Heart right ventricle (tissue), 16 donors: ENCODE measurements around the gene SLC6A7. TPM values are rescaled to one million over a fixed set of nuclear protein-coding genes. Genes with fewer than 3 reads are reported as not detected.

Experiments used
- ATAC-seq, 8 donors: fragments of 200-7000 bp; cut with Tn5 transposase; one replicate each; pipeline ENCODE4 v1.9.1; 2020; ENCODE audit warnings: mild to moderate bottlenecking in 8 of 8, moderate library complexity in 8 of 8, moderate number of reproducible peaks in 1 of 8
- DNase-seq, 2 donors: peaks; one replicate each; pipeline ENCODE4 v3.0.0-alpha.2; 2020
- H3K27ac ChIP-seq, 10 donors: fragments of 200-600 bp; sonication (generic) in 2 of 10; one replicate each; pipeline versions ENCODE4 v1.5.0 to v1.8.0; 2020 to 2022; ENCODE audit warnings: mild to moderate bottlenecking in 3 of 10
- H3K27me3 ChIP-seq, 7 donors: fragments of 200-600 bp; one replicate each; pipeline ENCODE4 v1.8.0; 2021 to 2022; ENCODE audit warnings: mild to moderate bottlenecking in 2 of 7
- H3K36me3 ChIP-seq, 9 donors: fragments of 200-600 bp; sonication (generic) in 1 of 9; one replicate each; pipeline versions ENCODE4 v1.5.0 to v1.8.0; 2020 to 2022; ENCODE audit warnings: mild to moderate bottlenecking in 2 of 9
- H3K4me1 ChIP-seq, 9 donors: fragments of 200-600 bp; sonication (generic) in 1 of 9; one replicate each; pipeline versions ENCODE4 v1.5.0 to v1.8.0; 2020 to 2022; ENCODE audit warnings: mild to moderate bottlenecking in 4 of 9
- H3K4me3 ChIP-seq, 10 donors: fragments of 200-600 bp; sonication (generic) in 2 of 10; one replicate each; pipeline versions ENCODE4 v1.5.0 to v1.8.0; 2020 to 2022; ENCODE audit warnings: mild to moderate bottlenecking in 7 of 10, moderate library complexity in 2 of 10
- H3K9me3 ChIP-seq, 11 donors: fragments of 200-600 bp in 10 of 11; sonication (generic) in 2 of 11; one replicate each; pipeline versions ENCODE4 v1.5.0 to v1.8.0; 2013 to 2022; ENCODE audit warnings: mild to moderate bottlenecking in 2 of 11, control low read depth in 1 of 11, moderate library complexity in 1 of 11
- WGBS, 2 donors: extraction: QIAGEN DNeasy Blood & Tissue Kit; methylation state at CpG; one replicate each; pipeline ENCODE4 v1.1.7; 2013; ENCODE audit warnings: inconsistent platforms in 1 of 2; 5-methylcytosine and 5-hydroxymethylcytosine counted together
- intact Hi-C, 10 donors: fragments of 100-400 bp; cut with DNase I; formaldehyde crosslinking; loops; one replicate each; pipeline versions ENCODE4 v1.11.1 to v1.14.2; 2022
- polyA plus RNA-seq, 2 donors: library from polyadenylated mRNA; stranded (reverse); fragments of 200-250 nt; gene quantifications; one replicate each; pipeline ENCODE4 v1.2.3, GENCODE V29; 2013
- total RNA-seq, 10 donors: library from RNA; stranded (reverse); fragmentation: NEBNext Ultra II Directional in 3 of 10; extraction: Animal tissue kit (Norgen Biotek cat#: 25700) in 3 of 10; gene quantifications; one replicate each; pipeline versions ENCODE4 v1.2.1 to v1.2.4, GENCODE V29; 2021 to 2023
- TF ChIP-seq, protein P1 (sequence below), 9 donors: fragments of 200-600 bp; sonication (generic) in 2 of 9; IDR thresholded peaks; one replicate each; pipeline versions ENCODE4 v1.5.0 to v1.8.0; 2021 to 2022; ENCODE audit warnings: antibody characterized with exemption in 9 of 9, mild to moderate bottlenecking in 5 of 9, moderate library complexity in 1 of 9
- donor health status: Arrhythmogenic right ventricular cardiomyopathy.
- donor health status: ischemic (EF 13 %, LVEDD 7.1; RV severe dilation, severe dysfunction).
- donor health status: healthy with polysubstance abuse.
- donor health status: DM: no; HTN: yes; CAD: no.
- donor health status: DM: no; HTN: no; CAD: no.
- donor health status: ischemic (EF 25% LVEDD 6.9; RV normal size, moderate dysfunction).
- donor health status: ischemic (EF 25% LVEDD 5.7; RV mildly dilated, moderate dysfunction).
- donor health status: healthy.
- donor health status: DM: yes; HTN: yes; CAD: no.
- donor health status: Ischemic cardiomyopathy.
- donor health status: ischemic (EF 35%, LVEDD 5.7; RV mildly dilated, moderate dysfunction).
- donor health status: nonischemic (EF 11% LVEDD 7.7; RV severe dilation, severe dysfunction).
- donor health status: DM: yes; HTN: yes; CAD: no.
- donor health status: PGD.
- donor health status: ischemic (EF 29% LVEDD 5.4; RV normal size, mild dysfunction).
- donor health status: nonischemic (EF 23%, LVEDD 6.1; RV moderate dilation, normal function).

The SLC6A7 gene
- total and polyA plus RNA-seq, 12 donors = not detected

DNA sequence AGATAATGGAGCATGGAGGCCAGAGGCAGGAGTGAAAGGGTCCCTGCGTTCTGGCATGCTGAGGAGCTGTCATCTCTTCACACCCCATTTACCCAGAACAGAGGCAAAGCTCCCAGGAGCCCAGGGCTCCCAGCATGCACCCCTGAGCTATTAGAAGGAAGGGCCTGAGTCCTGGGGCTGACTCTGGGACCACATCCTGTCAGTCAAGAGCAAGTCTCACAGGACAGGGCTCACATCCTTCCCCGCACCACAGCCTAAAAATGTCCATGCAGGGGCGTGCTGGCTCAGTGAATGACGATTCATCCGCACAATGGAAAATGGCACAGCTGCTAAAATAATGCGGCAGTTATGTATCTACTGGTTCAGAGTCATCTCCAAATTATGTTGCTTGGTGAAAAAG, 68.3 kb downstream of the SLC6A7 start:
- no peaks in the 10 kb centered on the region for H3K36me3 ChIP-seq
- peak in 6 of 8 donors; percentile 54 to 71 (median 58) for ATAC-seq
- no peaks in the 10 kb centered on the region for H3K27me3 ChIP-seq
- intact Hi-C loops = no loop called here
- H3K9me3 ChIP-seq = no peaks in the 10 kb centered on the region
- H3K4me3 ChIP-seq = no peak overlapping the region
- DNase-seq = peak in 1 of 2 donors; percentile 36
- peaks cover 0 to 8% (median 0%) of the 10 kb centered on the region in 9 donors for H3K4me1 ChIP-seq
- H3K27ac ChIP-seq = peak overlapping the region in 1 of 10 donors; percentile 39
- WGBS, 2 donors = 44 to 59% methylated on average over 6 of the region's 6 CpGs
- TF ChIP-seq, protein P1, sequence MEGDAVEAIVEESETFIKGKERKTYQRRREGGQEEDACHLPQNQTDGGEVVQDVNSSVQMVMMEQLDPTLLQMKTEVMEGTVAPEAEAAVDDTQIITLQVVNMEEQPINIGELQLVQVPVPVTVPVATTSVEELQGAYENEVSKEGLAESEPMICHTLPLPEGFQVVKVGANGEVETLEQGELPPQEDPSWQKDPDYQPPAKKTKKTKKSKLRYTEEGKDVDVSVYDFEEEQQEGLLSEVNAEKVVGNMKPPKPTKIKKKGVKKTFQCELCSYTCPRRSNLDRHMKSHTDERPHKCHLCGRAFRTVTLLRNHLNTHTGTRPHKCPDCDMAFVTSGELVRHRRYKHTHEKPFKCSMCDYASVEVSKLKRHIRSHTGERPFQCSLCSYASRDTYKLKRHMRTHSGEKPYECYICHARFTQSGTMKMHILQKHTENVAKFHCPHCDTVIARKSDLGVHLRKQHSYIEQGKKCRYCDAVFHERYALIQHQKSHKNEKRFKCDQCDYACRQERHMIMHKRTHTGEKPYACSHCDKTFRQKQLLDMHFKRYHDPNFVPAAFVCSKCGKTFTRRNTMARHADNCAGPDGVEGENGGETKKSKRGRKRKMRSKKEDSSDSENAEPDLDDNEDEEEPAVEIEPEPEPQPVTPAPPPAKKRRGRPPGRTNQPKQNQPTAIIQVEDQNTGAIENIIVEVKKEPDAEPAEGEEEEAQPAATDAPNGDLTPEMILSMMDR (IDR thresholded peaks at IDR 0.05) = peak in 2 of 9 donors; percentile 24 to 26

Other genes starting within 250 kb of the SLC6A7 start
- gene PDE6A, start 245.3 kb upstream of the SLC6A7 start, total RNA-seq = under 1 TPM in 6 of 10 donors, not detected in 4; 0.07 to 0.28 (median 0.17) TPM
- gene PDE6A, start 245.3 kb upstream of the SLC6A7 start, polyA plus RNA-seq = under 1 TPM in 1 of 2 donors, not detected in 1; 0.06 TPM
- 1 to 10 TPM; 3.8 to 7.3 (median 5.4) TPM for gene SLC26A2, start 229.3 kb upstream of the SLC6A7 start, total RNA-seq
- gene SLC26A2, start 229.3 kb upstream of the SLC6A7 start, polyA plus RNA-seq = 1 to 10 TPM; 1.3 to 9.6 TPM
- gene TIGD6, start 189.4 kb upstream of the SLC6A7 start, total RNA-seq = 1 to 10 TPM; 2.2 to 4.2 (median 2.8) TPM
- gene TIGD6, start 189.4 kb upstream of the SLC6A7 start, polyA plus RNA-seq = 1 to 10 TPM; 2.1 to 4.0 TPM
- 10 to 100 TPM; 12.7 to 17.8 (median 14.9) TPM for gene HMGXB3, start 189.3 kb upstream of the SLC6A7 start, total RNA-seq
- 10 to 100 TPM; 12.8 to 17.9 TPM for gene HMGXB3, start 189.3 kb upstream of the SLC6A7 start, polyA plus RNA-seq
- 10 to 100 TPM in 7 of 10 donors, 1 to 10 TPM in 3; 6.8 to 83.9 (median 11.2) TPM for gene CSF1R, start 103.5 kb upstream of the SLC6A7 start, total RNA-seq
- gene CSF1R, start 103.5 kb upstream of the SLC6A7 start, polyA plus RNA-seq = 1 to 10 TPM; 4.8 to 6.4 TPM
- 100 to 1,000 TPM in 1 of 10 donors, 10 to 100 TPM in 9; 15.5 to 101 (median 35.9) TPM for gene PDGFRB, start 34.2 kb upstream of the SLC6A7 start, total RNA-seq
- gene PDGFRB, start 34.2 kb upstream of the SLC6A7 start, polyA plus RNA-seq = 10 to 100 TPM; 49.1 to 54.3 TPM
- gene CDX1, start 23.3 kb upstream of the SLC6A7 start, total RNA-seq = under 1 TPM in 1 of 10 donors, not detected in 9; 0.32 TPM
- under 1 TPM in 1 of 2 donors, not detected in 1; 0.13 TPM for gene CDX1, start 23.3 kb upstream of the SLC6A7 start, polyA plus RNA-seq
- gene CAMK2A, start 99.7 kb downstream of the SLC6A7 start, total RNA-seq = 10 to 100 TPM; 10.7 to 25.7 (median 18.8) TPM
- 10 to 100 TPM in 1 of 2 donors, 1 to 10 TPM in 1; 1.2 to 11.5 TPM for gene CAMK2A, start 99.7 kb downstream of the SLC6A7 start, polyA plus RNA-seq
- gene ARSI, start 112.8 kb downstream of the SLC6A7 start, total RNA-seq = under 1 TPM in 9 of 10 donors, not detected in 1; 0.11 to 0.65 (median 0.32) TPM
- gene ARSI, start 112.8 kb downstream of the SLC6A7 start, polyA plus RNA-seq = under 1 TPM in 1 of 2 donors, not detected in 1; 0.43 TPM
- 10 to 100 TPM; 12.4 to 21.3 (median 14.3) TPM for gene TCOF1, start 167.6 kb downstream of the SLC6A7 start, total RNA-seq
- 10 to 100 TPM; 12.6 to 14.1 TPM for gene TCOF1, start 167.6 kb downstream of the SLC6A7 start, polyA plus RNA-seq
- 1,000 to 10,000 TPM in 1 of 10 donors, 100 to 1,000 TPM in 9; 120 to 2,270 (median 303) TPM for gene CD74, start 222.8 kb downstream of the SLC6A7 start, total RNA-seq
- 100 to 1,000 TPM; 211 to 298 TPM for gene CD74, start 222.8 kb downstream of the SLC6A7 start, polyA plus RNA-seq